Adrenal gland (tissue), 5 donors: Measurements from ENCODE around the gene IL1F10.

Experiments used
- CTCF ChIP-seq, 6 experiments: fragments of 450-650 bp in 4 of 6; fragments of 200-600 bp in 2 of 6; sonication (generic) in 1 of 6; IDR thresholded peaks; 1 replicate in 5 of 6; 2 replicates in 1 of 6; pipeline versions ENCODE4 v1.5.1 to v1.8.0; 2016 to 2021; ENCODE audit warnings: antibody characterized with exemption in 6 of 6, mild to moderate bottlenecking in 2 of 6, moderate library complexity in 1 of 6
- POLR2A ChIP-seq, 2 donors: fragments of 450-650 bp; IDR thresholded peaks; one replicate each; pipeline ENCODE4 v1.6.1; 2017; ENCODE audit warnings: antibody characterized with exemption in 2 of 2, mild to moderate bottlenecking in 2 of 2, moderate library complexity in 1 of 2
- donor health status: DM: no; HTN: no; CAD: no.

- TF ChIP-seq CTCF (IDR thresholded peaks at IDR 0.05) (no peak), POLR2A (IDR thresholded peaks at IDR 0.05) (no peak)
These were observed 39.7 kb upstream of the IL1F10 start for GRCh38 chr2:113028112-113028511.
